GM12864 (cell line): ENCODE results near the gene FAM72A.
"Not testable (repeated sequence)": the region's sequence is repeated elsewhere in the genome, so short reads cannot be mapped to it uniquely, and the experiment has no call there.

Experiments
- DNase-seq: peaks from one replicate; pipeline ENCODE4 v3.0.0-alpha.2; 2011; ENCODE audit warnings: low read depth
- H3K4me3 ChIP-seq: 2 replicates; pipeline ENCODE4 v1.5.1; 2011; ENCODE audit warnings: mild to moderate bottlenecking, low read depth, low read length, control low read depth

Gene FAM72A

DNA sequence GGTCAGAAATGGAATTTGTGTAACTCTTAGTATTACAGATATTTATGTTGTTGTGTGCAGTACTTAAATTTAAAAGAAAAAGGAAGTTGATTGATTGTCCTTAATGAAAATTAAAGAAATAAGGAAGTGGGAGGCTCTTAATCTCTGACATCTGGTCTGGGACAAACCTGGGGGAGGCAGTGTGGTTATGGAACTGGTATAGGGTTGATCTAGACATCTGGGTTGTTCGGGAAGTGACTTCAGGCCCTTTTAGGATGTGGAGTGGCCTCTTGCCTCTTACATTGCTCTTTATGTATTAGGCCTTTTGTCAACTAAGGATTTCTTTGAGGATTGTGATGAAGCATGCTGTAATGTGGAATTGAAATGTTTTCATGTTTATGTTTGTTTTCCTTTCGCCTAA, 16.1 kb upstream of the FAM72A start:
- not testable (repeated sequence) for DNase-seq, H3K4me3 ChIP-seq

DNA sequence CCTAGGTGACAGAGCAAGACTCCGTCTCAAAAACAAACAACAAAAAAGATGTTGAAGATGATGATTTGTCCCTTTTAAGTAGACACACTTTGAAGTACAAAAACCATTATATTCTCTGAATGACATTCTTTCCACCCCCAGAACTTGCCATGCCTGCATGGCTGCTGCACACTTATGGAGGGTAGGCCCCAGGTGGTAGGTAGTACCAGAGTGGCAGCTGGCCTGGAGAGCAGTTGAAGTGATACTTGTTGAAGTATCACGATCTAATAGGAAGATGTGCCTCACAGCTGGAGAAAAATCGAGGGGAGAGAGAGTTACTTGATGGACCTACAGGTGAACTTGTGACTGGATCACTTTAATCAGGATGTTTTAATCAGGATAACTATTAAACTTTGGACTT, 15.6 kb upstream of the FAM72A start:
- H3K4me3 ChIP-seq, DNase-seq: not testable (repeated sequence)

- not testable (repeated sequence) for DNase-seq, H3K4me3 ChIP-seq
Observed at GRCh38 chr1:206215600-206216392, 13.2 kb upstream of the FAM72A start.

DNA sequence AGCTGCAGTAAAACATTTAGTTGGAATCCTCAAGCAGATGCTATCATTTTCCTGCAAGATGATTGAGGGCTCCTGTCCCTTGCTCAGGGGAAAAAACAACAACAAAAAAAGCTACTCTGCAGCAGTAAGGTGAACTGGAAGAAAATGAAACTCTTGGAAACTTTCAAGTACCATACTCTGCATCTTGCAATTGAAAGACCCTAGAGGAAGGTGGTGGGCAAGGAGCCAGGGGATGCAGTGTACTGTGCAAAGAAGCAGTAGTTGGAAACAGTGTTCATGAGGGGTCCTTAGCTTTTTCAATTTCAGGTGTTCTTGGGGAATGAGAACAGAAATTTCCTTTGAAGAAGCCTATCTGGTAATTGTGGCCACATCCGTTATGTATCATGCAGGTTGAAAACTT, 8.2 kb upstream of the FAM72A start:
- DNase-seq, H3K4me3 ChIP-seq: not testable (repeated sequence)

DNA sequence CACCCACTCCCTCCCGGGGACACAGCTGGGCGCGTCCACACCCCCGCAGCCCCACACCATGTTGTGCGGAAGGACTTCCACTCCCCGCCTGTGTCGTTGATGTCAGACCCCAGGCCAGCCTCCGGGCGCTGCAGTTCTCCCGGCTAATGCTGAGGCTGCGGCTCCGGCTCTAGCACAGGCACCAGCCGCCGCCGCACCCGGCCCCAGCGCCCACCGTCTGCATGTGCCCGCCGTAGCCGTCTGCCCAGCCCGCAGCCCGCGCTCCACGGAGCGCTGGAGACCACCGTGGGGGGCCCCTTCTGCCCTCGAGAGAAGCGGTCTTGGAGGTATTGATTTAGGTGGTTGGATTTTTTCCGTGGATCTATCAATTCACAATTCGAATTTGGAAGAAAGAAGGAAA, 2.9 kb upstream of the FAM72A start:
- DNase-seq, H3K4me3 ChIP-seq: not testable (repeated sequence)

DNA sequence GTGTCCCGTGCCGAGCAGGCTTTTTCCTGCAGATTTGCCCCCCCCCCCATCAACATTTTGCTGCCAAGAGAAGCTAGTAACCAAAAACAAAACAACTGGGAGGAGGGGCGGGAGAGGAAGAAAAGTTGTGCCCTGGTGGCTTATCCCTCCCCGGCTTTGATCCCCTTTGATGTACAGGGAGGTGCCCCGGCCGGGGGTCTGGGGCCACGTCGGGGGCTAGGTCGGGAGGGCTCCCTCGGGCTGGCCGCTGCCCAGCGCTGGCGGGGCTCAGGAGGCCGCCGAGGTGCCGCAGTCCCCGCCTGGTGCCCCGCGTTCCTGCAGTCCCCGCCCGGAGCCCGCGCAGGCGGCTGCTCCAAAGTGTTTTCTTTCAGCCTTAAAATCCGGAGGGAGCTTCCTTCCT, 2.2 kb upstream of the FAM72A start:
- peak overlapping the region; percentile 48 for H3K4me3 ChIP-seq
- DNase-seq: not testable (repeated sequence)

DNA sequence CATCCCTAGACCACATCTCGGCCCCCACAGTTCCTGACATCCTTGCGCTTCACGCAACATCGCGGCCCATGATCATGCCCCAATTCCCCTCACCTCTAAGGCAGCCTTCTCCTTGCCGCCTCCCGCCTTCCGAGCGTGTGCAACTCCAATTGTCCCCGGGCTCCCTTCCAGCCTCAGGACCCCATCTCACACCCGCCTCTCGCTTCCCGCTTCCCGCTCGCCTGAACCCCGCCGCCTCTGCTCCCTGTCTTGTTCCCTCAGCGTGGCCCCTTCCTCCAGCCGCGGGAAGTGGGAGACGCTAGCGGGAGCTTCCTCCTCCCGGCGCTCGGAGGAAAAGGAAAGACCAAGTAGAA, 1.5 kb upstream of the FAM72A start:
- DNase-seq: not testable (repeated sequence)
- peak overlapping the region; percentile 48 for H3K4me3 ChIP-seq

GRCh38 chr1:206203364-206204158, 922 bp upstream of the FAM72A start, which contains the start of gene SRGAP2:
TSS of gene SRGAP2 (plus strand) at chr1:206203541. CDS start at chr1:206205971, 2,430 bp downstream.
- H3K4me3 ChIP-seq: peak within 1 kb of the TSS; percentile 63
- DNase-seq: not testable (repeated sequence)

DNA sequence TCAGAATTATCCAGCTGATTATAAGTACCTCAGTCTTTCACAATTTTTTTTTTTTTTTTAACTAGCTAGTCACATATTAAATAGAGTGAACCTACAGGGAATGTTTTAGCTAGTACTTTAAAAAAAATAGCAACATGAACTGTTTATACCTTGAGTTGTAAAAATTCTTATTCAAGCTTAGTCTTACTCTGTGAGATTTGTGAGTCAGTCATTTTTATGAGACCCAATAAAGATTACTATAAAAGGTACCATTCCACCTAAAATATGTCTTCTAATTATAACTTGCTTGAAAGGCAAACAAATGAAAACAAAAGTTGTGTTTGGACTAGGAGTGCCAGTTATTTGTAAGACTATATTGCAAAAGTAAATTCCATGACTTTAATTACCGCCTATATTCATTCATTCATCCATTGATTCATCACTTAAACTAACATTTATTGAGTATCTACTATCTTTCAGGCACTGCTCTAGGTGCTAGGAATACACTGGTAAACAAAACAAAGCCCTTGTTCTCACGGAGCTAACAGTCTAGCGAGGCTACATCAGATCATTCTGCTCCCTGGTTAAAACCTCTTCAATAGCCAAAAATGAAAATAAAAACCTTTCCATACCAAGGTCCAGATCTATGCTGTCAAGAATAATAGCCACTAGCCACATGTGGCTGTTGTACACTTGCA, 5.8 kb downstream of the FAM72A start:
- not testable (repeated sequence) for DNase-seq, H3K4me3 ChIP-seq

- not testable (repeated sequence) for DNase-seq, H3K4me3 ChIP-seq
Observed at GRCh38 chr1:206195182-206195581, 7.5 kb downstream of the FAM72A start.

DNA sequence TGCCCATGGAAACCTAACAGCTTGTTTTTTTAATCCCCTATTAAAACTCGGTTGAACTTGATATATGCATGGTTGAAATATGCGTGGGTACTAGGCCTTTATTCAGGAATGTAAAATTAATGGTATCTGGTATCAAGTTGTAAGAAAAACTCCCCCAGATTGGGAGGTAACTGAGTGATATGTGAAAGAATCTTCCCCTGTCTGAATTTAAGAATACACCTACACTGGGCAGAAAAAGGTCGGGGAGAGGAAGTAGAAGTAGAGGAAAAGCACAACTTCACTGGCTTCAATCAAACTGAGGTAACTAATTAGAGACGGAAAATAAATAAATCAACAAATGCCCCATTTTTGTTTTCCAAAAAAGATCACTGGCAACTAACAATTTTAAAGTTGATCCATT, 15.8 kb downstream of the FAM72A start:
- not testable (repeated sequence) for DNase-seq, H3K4me3 ChIP-seq

DNA sequence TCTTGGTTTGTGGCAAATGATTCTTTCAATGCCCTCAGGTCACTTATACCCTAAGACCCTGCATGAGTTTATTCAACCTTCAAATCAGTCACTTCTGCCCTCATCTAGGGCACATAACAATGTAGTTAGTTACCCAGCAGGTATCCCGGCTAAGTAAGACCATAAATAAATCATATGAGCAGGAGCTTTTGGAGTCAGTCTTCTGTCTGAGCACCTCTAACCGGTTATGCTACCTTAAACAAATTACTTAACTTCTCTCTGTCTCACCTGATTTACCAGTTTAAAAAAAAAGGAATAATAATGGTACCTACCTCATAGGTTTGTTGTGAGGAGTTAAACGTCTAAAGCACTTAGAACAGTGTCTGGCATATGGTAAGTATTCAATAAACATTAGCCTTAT, 16.9 kb downstream of the FAM72A start:
- not testable (repeated sequence) for DNase-seq

GRCh38 chr1:206183788-206184187, 18.9 kb downstream of the FAM72A start:
- not testable (repeated sequence) for H3K4me3 ChIP-seq, DNase-seq

More for the DNA sequence above, 16.9 kb downstream of the FAM72A start:
- H3K4me3 ChIP-seq: not testable (repeated sequence)

DNA sequence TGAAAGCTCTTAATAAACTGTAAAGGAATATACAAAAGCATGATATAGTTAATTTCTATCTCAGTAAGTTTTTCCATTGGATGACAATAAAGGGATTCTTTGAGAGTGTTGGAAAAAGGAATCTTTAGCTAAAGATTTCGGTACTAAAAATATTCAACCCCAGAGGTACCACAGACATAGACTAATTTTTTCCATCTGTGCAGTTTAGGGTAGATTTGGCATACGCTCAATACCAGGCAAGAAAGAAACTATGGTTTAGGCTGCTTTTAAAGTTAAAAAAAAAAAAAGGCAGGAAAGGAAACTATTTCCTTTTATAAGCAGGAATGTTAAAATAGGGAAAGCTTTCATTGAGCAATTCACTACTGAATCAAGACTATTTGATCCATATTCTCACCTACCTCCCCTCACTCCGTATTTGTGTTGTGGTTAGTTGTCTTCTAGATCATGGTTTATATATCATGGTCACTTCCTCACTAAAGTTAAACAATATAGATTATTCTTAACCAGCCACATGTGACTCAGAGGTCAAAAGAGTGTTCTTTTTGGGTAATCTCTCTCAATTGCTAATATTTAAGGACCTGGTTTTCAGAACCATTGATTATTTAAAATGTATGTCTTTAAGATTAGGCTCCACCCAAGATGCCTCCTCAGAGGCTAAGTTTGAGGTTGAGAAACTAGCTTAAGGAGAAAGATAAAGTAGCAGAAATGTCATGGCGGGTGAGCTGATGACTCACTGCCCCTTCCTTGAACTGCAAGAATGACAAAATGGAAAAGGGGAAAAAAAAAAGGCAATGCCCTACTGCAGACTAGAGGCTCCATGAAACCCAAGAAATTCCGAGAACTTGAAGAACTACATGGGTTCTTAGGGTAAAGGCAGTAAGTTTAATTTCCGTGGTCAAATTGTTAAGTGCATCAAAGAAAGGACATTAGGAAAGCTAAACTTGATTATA, 20.0 kb downstream of the FAM72A start:
- not testable (repeated sequence) for DNase-seq, H3K4me3 ChIP-seq

DNA sequence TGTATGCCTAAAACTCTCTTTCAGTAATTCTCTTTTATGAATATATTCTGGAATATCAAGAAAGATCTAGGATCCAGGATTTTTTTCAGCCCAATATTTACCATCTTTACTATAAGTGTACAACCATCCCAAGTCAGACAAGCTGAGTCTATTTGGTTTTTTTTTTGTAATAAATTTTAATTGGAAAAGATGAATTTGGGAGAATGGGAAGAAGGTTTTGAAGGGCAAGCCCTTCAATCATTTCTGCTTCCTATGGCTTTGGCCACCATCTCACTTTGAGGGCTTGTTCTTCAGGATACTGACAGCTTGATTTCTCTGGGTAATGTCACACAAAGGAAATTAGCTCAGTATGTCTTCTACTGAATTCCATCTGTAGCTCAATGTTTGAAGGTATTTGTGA, 23.0 kb downstream of the FAM72A start:
- DNase-seq, H3K4me3 ChIP-seq: not testable (repeated sequence)

DNA sequence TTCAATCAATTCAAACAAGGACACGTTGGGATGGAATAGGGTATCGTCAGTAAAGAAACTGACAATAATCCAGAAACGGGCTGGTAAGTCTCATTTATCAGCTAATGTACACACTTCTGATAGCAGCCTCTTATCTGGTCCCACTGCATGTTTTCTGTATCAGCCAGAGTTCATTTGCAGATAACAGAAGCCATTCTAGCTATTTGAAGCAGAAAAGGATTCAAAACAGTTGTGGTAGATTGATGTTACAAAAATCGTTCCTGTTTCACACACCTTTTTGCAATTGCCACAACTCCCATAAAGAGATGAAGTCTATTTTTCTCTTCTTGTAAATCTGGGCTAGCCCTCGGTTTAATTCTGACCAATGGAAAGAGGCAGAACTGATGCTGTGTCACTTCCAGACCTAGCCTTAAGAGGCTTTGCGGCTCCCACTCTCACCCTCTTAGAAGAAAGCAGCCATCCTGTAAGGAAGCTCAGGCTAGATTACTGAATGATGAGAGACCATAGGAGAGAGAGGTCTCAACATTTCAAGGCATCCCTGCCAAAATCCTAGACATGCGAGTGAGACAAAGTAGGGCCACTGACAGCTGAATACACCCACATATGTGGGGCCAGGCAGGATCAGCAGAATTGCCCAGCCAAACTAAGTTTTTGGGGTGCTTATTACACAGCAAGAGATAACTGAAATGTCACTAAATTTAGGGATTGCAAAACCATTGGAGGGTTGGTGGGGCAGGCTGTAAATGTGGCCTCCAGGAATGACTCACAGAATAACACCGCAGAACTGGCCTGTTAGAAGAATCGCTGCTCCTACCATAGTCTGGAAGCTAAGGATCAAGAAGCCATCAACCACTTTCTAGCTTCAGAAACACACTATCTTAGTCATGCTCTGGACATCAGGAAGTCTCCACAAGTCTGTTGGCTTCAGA, 24.3 kb downstream of the FAM72A start:
- H3K4me3 ChIP-seq, DNase-seq: not testable (repeated sequence)

DNA sequence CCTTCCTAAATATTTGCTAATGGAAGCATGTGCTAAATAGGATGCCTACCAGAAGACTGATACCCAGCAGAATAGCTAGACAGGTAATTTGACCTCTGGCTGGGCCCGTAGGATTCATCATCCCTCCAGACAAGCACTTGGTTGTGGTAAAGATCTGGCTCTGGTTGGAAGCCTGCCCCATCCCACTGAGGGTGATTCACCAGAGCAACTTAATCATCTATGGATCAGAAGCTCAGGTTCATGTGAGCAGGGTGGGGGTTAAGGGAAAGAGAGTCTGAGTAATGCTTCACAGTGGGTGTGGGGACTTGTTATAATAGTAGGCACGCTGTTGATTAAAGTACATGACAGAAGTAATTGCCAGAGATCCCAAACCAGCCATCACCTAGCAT, 26.5 kb downstream of the FAM72A start:
- not testable (repeated sequence) for H3K4me3 ChIP-seq, DNase-seq
